ENCODE results near the gene HMG20A. TPM values are rescaled to one million over a fixed set of nuclear protein-coding genes. Genes with fewer than 3 reads are reported as not detected.

HMG20A gene
- total RNA-seq, 1 experiment from 2014 or later: 62.2 TPM

GRCh38 chr15:77493324-77493907 lies 72.7 kb downstream of the HMG20A start (continued):
- no peak for TF ChIP-seq IRF1 (CRISPR knock-in tag; IDR thresholded peaks at IDR 0.05)
- TF ChIP-seq AFF4 (CRISPR knock-in tag; IDR thresholded peaks at IDR 0.05; ENCODE audit: borderline replicate concordance): no peak
- TF ChIP-seq, protein P1, sequence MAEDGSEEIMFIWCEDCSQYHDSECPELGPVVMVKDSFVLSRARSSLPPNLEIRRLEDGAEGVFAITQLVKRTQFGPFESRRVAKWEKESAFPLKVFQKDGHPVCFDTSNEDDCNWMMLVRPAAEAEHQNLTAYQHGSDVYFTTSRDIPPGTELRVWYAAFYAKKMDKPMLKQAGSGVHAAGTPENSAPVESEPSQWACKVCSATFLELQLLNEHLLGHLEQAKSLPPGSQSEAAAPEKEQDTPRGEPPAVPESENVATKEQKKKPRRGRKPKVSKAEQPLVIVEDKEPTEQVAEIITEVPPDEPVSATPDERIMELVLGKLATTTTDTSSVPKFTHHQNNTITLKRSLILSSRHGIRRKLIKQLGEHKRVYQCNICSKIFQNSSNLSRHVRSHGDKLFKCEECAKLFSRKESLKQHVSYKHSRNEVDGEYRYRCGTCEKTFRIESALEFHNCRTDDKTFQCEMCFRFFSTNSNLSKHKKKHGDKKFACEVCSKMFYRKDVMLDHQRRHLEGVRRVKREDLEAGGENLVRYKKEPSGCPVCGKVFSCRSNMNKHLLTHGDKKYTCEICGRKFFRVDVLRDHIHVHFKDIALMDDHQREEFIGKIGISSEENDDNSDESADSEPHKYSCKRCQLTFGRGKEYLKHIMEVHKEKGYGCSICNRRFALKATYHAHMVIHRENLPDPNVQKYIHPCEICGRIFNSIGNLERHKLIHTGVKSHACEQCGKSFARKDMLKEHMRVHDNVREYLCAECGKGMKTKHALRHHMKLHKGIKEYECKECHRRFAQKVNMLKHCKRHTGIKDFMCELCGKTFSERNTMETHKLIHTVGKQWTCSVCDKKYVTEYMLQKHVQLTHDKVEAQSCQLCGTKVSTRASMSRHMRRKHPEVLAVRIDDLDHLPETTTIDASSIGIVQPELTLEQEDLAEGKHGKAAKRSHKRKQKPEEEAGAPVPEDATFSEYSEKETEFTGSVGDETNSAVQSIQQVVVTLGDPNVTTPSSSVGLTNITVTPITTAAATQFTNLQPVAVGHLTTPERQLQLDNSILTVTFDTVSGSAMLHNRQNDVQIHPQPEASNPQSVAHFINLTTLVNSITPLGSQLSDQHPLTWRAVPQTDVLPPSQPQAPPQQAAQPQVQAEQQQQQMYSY (CRISPR knock-in tag; IDR thresholded peaks at IDR 0.05): no peak

GRCh38 chr15:77494073-77494867 lies 73.6 kb downstream of the HMG20A start:
- Mint-ChIP-seq H3K27me3 (ENCODE audit: low read depth) (no peaks in the 10 kb centered on the region), H3K27ac (peak overlapping the region; percentile 81; the same call in 1 of the 2 replicates), H3K4me3 (no peak overlapping the region), H3K9me3 (no peaks in the 10 kb centered on the region), H3K4me1 (peaks cover 69% of the 10 kb centered on the region), H3K36me3 (no peaks in the 10 kb centered on the region)
- ATAC-seq (no peak), DNase-seq (ENCODE audit: low spot score) (no peak)
- ChIA-PET POLR2A (no interaction called here), CTCF (interaction anchor here (12.1 kb wide), 1 partner anchor 46 kb away, joined by 242 read pairs; no protein-coding TSS in a partner anchor)
- TF ChIP-seq SMAD3 (CRISPR knock-in tag; IDR thresholded peaks at IDR 0.05; ENCODE audit: borderline replicate concordance): no peak
- TF ChIP-seq ZNF121 (CRISPR knock-in tag; IDR thresholded peaks at IDR 0.05): peak; percentile 40; the same call in 1 of the 2 replicates

- DNase-seq (ENCODE audit: low spot score) (no peak), ATAC-seq (no peak)
- Mint-ChIP-seq H3K4me3 (no peak overlapping the region), H3K4me1 (peaks cover 68% of the 10 kb centered on the region), H3K27ac (peak overlapping the region; percentile 81), H3K9me3 (no peaks in the 10 kb centered on the region), H3K27me3 (ENCODE audit: low read depth) (no peaks in the 10 kb centered on the region), H3K36me3 (no peaks in the 10 kb centered on the region)
- POLR2A ChIA-PET: no interaction called here
- CTCF ChIA-PET: interaction anchor here (12.1 kb wide), 1 partner anchor 46 kb away, joined by 242 read pairs; no protein-coding TSS in a partner anchor
- TF ChIP-seq, protein P2, sequence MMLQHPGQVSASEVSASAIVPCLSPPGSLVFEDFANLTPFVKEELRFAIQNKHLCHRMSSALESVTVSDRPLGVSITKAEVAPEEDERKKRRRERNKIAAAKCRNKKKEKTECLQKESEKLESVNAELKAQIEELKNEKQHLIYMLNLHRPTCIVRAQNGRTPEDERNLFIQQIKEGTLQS (CRISPR knock-in tag; conservative IDR thresholded peaks at IDR 0.05): no peak
- TF ChIP-seq ELF4 (CRISPR knock-in tag; IDR thresholded peaks at IDR 0.05; ENCODE audit: low read depth) (no peak), FOXP1 (CRISPR knock-in tag; IDR thresholded peaks at IDR 0.05; ENCODE audit: borderline replicate concordance) (no peak), JUN (CRISPR knock-in tag; IDR thresholded peaks at IDR 0.05) (no peak), FOXP4 (CRISPR knock-in tag; IDR thresholded peaks at IDR 0.05) (no peak), TP53 (CRISPR knock-in tag; IDR thresholded peaks at IDR 0.05) (no peak), MXD4 (CRISPR knock-in tag; IDR thresholded peaks at IDR 0.05; ENCODE audit: borderline replicate concordance) (no peak), PRRX2 (CRISPR knock-in tag; IDR thresholded peaks at IDR 0.05) (no peak), ZNF281 (CRISPR knock-in tag; IDR thresholded peaks at IDR 0.05) (no peak), RORB (CRISPR knock-in tag; IDR thresholded peaks at IDR 0.05) (no peak), ZNF317 (CRISPR knock-in tag; IDR thresholded peaks at IDR 0.05; ENCODE audit: borderline replicate concordance, low read depth) (no peak)
- TF ChIP-seq, protein P3, sequence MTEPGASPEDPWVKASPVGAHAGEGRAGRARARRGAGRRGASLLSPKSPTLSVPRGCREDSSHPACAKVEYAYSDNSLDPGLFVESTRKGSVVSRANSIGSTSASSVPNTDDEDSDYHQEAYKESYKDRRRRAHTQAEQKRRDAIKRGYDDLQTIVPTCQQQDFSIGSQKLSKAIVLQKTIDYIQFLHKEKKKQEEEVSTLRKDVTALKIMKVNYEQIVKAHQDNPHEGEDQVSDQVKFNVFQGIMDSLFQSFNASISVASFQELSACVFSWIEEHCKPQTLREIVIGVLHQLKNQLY (CRISPR knock-in tag; IDR thresholded peaks at IDR 0.05): no peak
Measured at GRCh38 chr15:77494964-77495363, 74.3 kb downstream of the HMG20A start.

Data from WTC11 (cell line).